Activated T-helper 9 cell treated with anti-CD3 and anti-CD28 coated beads, Interleukin-2, amount 50 U/mL, for 16 hours (primary cell): ENCODE measurements around the gene SLC39A2.
"Not testable (repeated sequence)": the region's sequence is repeated elsewhere in the genome, so short reads cannot be mapped to it uniquely, and the experiment has no call there.

ENCODE experiments used
- DNase-seq: peaks from one replicate; pipeline ENCODE4 v3.0.0-alpha.2; 2020; ENCODE audit warnings: low read depth

The SLC39A2 gene

GRCh38 chr14:21025371-21026273 lies 26.5 kb downstream of the SLC39A2 start:
- no peak for DNase-seq

- DNase-seq, result no peak
Observed at GRCh38 chr14:21026274-21026987, 27.3 kb downstream of the SLC39A2 start.

GRCh38 chr14:21026988-21027315 lies 27.9 kb downstream of the SLC39A2 start:
- no peak for DNase-seq

DNA sequence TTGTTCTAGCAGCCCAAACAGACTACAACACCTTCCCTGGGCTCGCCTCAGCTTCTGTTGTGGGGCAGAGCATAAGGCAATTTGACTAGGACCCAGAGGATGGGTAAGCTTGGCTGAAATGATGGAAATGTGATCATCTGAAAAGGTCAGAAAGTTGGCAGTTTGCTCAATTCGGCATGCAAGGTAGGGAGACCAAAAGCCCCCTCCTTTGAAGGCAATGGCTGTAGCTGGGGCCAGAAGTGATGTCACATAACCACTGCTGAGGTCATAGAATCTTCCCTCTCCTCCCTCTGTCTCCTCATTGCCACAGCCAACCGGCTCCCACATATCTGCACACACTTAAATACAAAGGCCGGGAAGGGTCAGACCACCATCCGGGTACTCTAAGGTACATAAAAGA lies 30.8 kb downstream of the SLC39A2 start, which contains the start of gene TPPP2:
TSS of gene TPPP2 (plus strand) at position 301 of the 400 bp plus-strand sequence. CDS start 365 bp downstream, outside the sequence.
- no peak for DNase-seq

DNA sequence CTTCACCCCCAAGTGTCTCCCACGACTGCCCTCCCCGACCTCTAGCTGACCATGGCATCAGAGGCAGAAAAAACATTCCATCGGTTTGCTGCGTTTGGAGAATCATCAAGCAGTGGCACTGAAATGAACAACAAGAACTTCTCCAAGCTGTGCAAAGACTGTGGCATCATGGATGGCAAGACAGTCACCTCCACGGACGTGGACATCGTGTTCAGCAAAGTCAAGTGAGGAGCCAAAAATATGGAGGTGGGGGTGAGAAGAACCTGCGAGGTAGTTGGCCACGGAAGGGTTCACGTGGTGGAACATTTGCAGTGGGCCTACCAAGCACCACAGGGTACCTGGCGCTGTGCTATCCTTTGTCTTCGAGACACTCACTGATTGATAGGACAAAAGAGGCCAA lies 31.4 kb downstream of the SLC39A2 start:
- DNase-seq, result no peak

- no peak for DNase-seq
Observed at GRCh38 chr14:21032326-21033132, 33.4 kb downstream of the SLC39A2 start.

DNA sequence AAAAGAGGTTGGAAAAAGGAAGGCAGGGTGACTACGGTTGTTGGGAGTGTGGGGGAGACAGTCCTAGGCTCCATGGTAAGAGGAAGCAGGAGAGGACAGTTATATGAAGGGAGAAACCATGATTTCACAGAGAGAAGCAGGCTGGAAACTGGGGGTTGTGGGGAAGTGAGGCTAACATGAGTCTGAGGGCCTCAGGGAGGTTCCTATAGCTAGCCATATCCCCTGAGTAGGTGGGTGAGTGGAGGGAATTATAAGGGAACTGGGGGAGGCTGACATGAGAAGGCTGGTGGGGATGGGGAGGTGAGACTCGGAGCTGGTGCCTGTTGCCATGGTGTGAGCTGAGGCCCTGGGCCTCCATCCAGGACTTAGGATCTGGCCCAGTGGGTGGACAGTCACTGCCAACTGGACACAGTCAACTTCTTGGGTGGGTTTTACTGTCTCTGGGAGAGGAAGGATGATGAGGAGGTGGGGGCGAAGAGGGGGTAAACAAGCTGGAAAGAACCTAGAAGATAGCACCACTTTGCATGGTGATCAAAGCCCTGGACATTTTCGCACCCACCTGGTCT lies 34.1 kb downstream of the SLC39A2 start:
- DNase-seq, result no peak

DNA sequence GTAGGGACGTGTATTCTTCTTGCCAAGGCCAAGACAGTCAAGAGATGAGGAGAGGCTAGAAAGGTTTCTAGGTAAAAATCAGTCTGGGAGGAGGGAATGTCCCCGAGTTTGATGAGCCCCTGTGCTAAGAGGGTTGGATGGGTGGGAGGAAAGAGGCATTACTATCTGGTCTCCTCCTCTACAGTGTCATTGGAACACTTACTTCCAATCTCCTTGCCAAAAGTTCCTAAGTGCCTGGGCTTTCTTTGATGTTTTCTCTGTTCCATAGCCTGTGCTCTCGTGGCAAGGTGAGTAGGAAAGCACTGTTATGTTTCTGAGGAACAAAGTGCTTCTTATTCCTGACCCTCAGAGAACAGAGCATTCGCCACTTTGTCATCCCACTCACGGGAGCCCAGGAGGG lies 35.6 kb downstream of the SLC39A2 start, which contains the start of gene RNASE13:
TSS of gene RNASE13 (minus strand) at position 101 of the 400 bp plus-strand sequence. CDS start 519 bp downstream, outside the sequence.
- no peak for DNase-seq

DNA sequence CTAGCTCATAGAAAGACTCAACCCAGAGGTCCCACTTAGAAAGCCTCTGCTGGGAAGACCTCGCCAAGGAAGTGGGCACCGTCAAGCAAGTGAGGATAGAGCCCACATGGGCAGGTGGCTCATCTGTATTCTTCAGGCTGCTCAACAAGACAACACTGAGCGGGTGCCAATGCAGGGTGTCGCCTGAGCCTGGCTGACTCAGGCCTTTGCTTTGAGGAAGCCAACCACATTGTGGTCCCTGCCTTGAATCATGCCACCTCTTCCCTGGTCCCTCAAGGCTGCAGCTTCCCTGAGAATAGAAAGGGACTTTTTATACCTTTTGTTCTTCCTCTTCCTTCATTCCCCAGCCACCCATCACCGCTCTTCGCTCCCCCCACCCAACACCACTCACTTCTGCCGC lies 37.7 kb downstream of the SLC39A2 start:
- DNase-seq, result no peak

DNA sequence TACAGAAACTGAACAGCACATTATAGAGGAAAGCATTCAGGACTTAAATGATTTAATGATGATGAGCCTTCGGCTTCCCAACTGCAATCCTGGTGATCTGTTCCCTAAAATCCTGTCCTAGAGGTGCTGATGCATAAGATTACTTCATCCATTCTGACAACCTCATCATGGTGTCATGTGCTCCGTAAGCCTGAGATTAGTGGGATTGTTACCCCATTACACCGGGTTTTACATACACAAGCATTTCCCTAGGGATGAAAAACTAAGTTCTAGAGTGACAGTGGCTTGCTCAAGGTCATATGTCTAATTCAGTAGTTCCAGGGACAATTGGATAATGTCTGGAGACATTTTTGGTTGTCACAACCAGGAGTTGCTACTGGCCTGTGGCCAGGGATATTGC lies 38.1 kb downstream of the SLC39A2 start:
- no peak for DNase-seq

DNA sequence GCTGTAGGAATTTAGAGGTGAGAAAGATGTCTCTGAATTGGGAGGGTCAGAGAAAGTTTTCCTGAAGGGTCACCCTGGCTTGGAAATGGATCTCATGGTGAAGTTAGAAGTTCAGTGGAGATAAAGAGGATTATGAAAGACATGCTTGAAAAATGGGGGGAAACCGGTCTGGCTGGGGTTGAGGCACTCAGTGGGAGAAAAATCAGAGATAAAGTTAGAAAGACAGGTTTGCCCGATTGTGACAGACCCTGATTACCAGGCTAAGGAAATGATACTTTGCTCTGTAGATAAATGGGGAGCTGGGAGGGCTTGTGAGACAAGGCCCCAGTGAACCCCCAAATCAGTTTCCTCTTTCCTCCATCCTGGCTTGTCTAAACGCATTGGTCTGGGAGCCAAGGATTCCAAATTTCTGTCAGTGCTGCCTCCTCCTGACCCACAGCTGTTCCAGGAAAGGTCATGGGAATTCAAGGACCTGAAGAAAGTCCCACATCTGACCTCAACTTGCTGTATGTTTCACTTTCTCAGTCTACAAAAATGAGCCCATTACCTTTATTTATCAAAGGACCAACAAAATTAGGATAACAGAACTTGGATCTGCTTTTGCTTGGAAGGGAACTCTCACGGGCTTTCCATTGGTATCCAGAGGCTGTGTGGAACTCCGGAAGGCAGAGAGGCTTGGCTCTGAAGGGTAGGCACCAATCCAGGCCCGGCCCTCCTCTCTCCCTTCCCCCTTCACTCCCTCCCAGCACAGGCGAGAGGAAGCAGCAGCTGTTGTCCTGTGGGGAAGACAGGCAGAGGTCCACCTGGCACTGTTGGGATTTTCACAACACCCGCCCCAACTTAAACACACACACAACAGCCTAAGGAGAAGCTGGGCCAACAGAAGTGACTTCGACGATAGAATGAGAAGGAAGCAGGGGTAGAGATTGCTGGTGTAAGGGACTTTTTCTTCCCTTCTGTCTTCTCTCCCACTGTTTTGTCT lies 39.6 kb downstream of the SLC39A2 start:
- no peak for DNase-seq

DNA sequence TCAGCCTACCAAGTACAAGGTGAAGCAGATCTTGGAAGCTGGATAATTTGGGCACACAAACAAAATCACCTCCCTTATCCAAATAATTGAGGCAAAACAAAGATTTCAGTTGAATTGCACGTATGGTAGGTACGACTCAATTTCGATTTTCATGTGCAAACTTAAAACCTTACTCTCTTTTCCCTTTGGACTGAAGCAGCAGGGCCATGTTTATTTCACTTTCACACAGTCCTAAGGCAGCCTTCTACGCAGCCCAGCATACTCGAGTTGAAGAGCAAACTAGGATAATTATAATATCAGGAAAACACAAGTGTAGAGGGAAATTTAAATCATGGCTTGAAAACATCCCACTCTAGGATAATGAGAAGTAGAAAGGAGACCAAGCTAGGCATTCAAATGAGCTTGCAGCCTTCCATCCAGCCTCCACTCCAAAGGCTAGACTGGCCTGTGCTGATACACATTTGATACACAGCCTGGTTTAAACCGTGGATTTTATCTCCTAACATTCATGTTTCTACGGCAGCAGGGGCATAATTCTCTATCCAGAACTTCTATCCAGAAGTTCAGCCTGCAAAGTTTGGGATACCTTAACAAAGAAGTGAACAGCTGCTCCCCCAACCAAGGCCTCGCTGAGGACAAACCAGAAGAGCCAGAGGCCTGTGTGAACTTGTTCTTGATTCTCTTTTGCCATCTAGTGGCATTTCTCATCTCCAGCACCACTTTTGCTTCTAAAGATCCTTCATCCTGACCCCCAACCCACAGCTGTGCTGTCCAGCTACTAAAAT lies 40.7 kb downstream of the SLC39A2 start:
- no peak for DNase-seq

- no peak for DNase-seq
Observed at GRCh38 chr14:21040370-21040925, 41.4 kb downstream of the SLC39A2 start.

- DNase-seq, result not testable (repeated sequence)
Observed at GRCh38 chr14:21040941-21041340, 41.8 kb downstream of the SLC39A2 start.

DNA sequence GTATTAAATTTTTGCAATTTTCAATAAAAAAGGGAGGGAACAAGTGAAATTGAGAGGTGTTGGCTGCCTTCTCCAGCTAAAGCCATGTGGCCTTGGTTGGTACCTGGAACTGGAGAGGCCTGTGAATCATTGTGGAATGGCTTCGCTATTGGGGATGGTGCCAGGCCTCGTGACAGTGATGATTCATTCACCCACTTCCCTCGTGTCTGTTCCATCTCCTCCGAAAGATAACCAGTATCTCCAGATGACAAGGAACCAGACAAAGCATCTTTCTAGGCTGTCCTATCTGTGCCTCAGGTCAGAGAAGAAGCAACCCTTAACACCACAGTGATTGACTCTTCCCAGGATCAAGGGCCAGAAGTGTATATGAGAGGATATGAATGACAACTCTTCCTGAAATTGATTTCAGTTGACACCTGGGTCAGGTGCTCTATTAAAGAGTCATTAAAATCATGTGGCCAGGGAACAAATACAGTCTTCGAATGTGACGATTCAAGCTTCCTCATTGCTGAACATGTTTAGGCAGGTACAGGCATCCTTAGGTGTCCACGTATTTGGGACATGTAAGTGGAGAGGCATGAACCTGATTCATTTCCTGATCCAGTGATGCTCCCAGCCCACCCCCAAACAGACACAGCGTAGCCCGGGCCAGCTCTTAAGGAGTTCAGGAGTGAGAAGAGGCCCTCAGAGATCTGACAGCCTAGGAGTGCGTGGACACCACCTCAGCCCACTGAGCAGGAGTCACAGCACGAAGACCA lies 42.8 kb downstream of the SLC39A2 start, which contains the start of gene RNASE7:
TSS of gene RNASE7 (plus strand) at position 687 of the 758 bp plus-strand sequence. CDS start 631 bp downstream, outside the sequence.
- DNase-seq, result no peak

- no peak for DNase-seq
Observed at GRCh38 chr14:21042918-21043317, 43.8 kb downstream of the SLC39A2 start.

GRCh38 chr14:21043387-21043973 lies 44.4 kb downstream of the SLC39A2 start:
- no peak for DNase-seq

DNA sequence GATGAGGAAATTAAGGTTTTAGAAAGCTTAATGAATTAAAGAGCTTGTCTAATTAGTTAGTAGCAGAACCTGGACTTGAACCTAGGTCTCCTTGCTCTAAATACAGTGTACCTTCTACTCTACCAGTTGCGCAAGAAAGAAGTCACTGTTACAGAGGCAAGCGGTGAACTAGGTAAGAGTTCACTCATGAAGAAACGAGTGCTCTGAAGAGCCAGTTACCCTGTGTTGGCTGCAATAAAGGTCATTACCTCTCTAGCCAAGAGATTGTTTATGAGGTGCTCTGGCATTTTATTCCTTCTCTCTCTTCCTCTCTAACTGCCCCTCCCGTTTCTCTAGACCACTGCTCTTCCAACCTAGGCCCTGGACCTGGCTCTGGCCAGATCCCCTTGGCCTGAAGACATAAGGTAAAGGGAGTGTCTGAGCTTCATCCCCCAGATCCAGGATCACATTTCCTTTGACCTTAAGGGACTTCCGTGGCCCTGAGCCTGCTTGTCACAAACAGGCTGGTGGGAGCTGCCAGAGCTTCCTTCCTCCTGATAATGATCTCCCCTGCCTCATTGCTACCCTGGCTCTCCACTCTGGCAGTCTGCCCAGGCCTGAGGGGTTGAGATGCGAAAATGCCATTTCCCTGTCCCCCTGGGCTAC lies 45.0 kb downstream of the SLC39A2 start:
- no peak for DNase-seq
